HCT116 (cell line): Measurements from ENCODE around the gene NPAS4. TPM values are rescaled to one million over a fixed set of nuclear protein-coding genes. Genes with fewer than 3 reads are reported as not detected.
A peak's percentile ranks its signal among the peaks of the same experiment; 100 is the strongest.

Experiments used
- ATAC-seq: fragments of 200-7000 bp; cut with Tn5 transposase; 2 replicates; pipeline ENCODE4 v1.9.1; 2020; ENCODE audit warnings: mild to moderate bottlenecking, moderate library complexity
- BruUV-seq: library from RNA; stranded (reverse); fragments of 400-500 nt; replicated peaks from 2 replicates; lab custom pipeline; 2021; lab: Mats Ljungman, UMichigan
- CTCF ChIA-PET: fragments of 300-600 bp; sonication (Branson Sonifier 250); formaldehyde crosslinking; loops from one replicate; lab custom pipeline; 2021; ENCODE audit warnings: antibody characterized with exemption; lab: Charles Lee
- POLR2A ChIA-PET: fragments of 300-600, 350-600 bp; sonication (Branson Sonifier 250); formaldehyde crosslinking; loops from one replicate; lab custom pipeline; 2021; ENCODE audit warnings: antibody characterized with exemption; lab: Charles Lee
- RAD21 ChIA-PET, 2 experiments: fragments of 300-600 bp; sonication (Branson Sonifier 250); formaldehyde crosslinking; loops; one replicate each; lab custom pipeline; 2023; ENCODE audit warnings: low total read pairs in 2 of 2; ENCODE audit not compliant: uncharacterized antibody in 2 of 2, unreplicated experiment in 2 of 2, low non-redundant PET in 1 of 2; lab: Charles Lee
- DNase-seq: peaks from one replicate; pipeline ENCODE4 v3.0.0-alpha.2; 2010; ENCODE audit warnings: low read depth, low spot score
- H2AFZ ChIP-seq: fragments of 200-600 bp; shearing (Covaris generic), sonication (generic); 2 replicates; pipeline ENCODE4 v1.6.1; 2017; ENCODE audit warnings: low read depth, mixed run types, mixed read lengths, antibody characterized with exemption, low read length; ENCODE audit not compliant: poor library complexity, severe bottlenecking
- H3K27ac ChIP-seq: 2 replicates; pipeline ENCODE4 v1.5.1; 2012; ENCODE audit warnings: low read depth, low read length
- H3K27me3 ChIP-seq: fragments of 200-600 bp; sonication (generic); 2 replicates; pipeline ENCODE4 v1.6.1; 2016; ENCODE audit warnings: mixed run types, low read length, mixed read lengths; ENCODE audit not compliant: insufficient read depth
- H3K36me3 ChIP-seq, 2 experiments: fragments of 200-500 bp in 1 of 2; fragments of 200-600 bp in 1 of 2; sonication (Bioruptor generic) in 1 of 2; sonication (generic) in 1 of 2; 2 replicates each; pipeline versions ENCODE4 v1.5.1 to v1.6.1; 2014 to 2016; ENCODE audit warnings: low read length in 2 of 2, inconsistent platforms in 1 of 2, mixed read lengths in 1 of 2, mixed run types in 1 of 2; ENCODE audit not compliant: insufficient read depth in 2 of 2, control insufficient read depth in 1 of 2
- H3K4me1 ChIP-seq, 2 experiments: fragments of 200-600 bp in 1 of 2; sonication (generic) in 1 of 2; 2 replicates each; pipeline versions ENCODE4 v1.5.1 to v1.6.1; 2012 to 2017; ENCODE audit warnings: low read length in 2 of 2, inconsistent platforms in 1 of 2, mild to moderate bottlenecking in 1 of 2, mixed read lengths in 1 of 2, mixed run types in 1 of 2, moderate library complexity in 1 of 2; ENCODE audit not compliant: insufficient read depth in 2 of 2, control insufficient read depth in 1 of 2
- H3K4me2 ChIP-seq: fragments of 200-600 bp; sonication (generic); 2 replicates; pipeline ENCODE4 v1.6.1; 2017; ENCODE audit warnings: mixed run types, low read length, mixed read lengths
- H3K4me3 ChIP-seq, 2 experiments: fragments of 200-600 bp in 1 of 2; sonication (generic) in 1 of 2; replicated peaks in 1 of 2; 2 replicates each; pipeline ENCODE4 v1.5.1; 2011 to 2016; ENCODE audit warnings: low read length in 2 of 2, control low read depth in 1 of 2, low read depth in 1 of 2, mild to moderate bottlenecking in 1 of 2, mixed read lengths in 1 of 2, mixed run types in 1 of 2
- H3K79me2 ChIP-seq: fragments of 200-600 bp; sonication (generic); 2 replicates; pipeline ENCODE4 v1.6.1; 2017; ENCODE audit warnings: mild to moderate bottlenecking, mixed run types, low read length, moderate library complexity, mixed read lengths; ENCODE audit not compliant: insufficient read depth
- H3K9ac ChIP-seq: fragments of 200-600 bp; sonication (generic); 2 replicates; pipeline ENCODE4 v1.6.1; 2016; ENCODE audit warnings: low read length, mixed read lengths
- H3K9me2 ChIP-seq: fragments of 200-600 bp; sonication (generic), shearing (Covaris generic); 2 replicates; pipeline ENCODE4 v1.6.1; 2017; ENCODE audit warnings: mixed run types, mild to moderate bottlenecking, moderate library complexity; ENCODE audit not compliant: insufficient read depth
- H3K9me3 ChIP-seq, 2 experiments: fragments of 200-500 bp in 1 of 2; fragments of 200-600 bp in 1 of 2; sonication (Bioruptor generic) in 1 of 2; sonication (generic) in 1 of 2; 2 replicates each; pipeline ENCODE4 v1.6.1; 2014 to 2017; ENCODE audit warnings: low read length in 2 of 2, mixed read lengths in 2 of 2, inconsistent platforms in 1 of 2, low read depth in 1 of 2, mild to moderate bottlenecking in 1 of 2, mixed run types in 1 of 2, moderate library complexity in 1 of 2; ENCODE audit not compliant: control insufficient read depth in 1 of 2, insufficient read depth in 1 of 2
- H4K20me1 ChIP-seq: fragments of 200-600 bp; sonication (generic), shearing (Covaris generic); 2 replicates; pipeline ENCODE4 v1.6.1; 2017; ENCODE audit warnings: mixed run types, mild to moderate bottlenecking, moderate library complexity; ENCODE audit not compliant: insufficient read depth
- ATF3 ChIP-seq: IDR thresholded peaks from 2 replicates; pipeline ENCODE4 v1.6.1; 2012
- CBX3 ChIP-seq: IDR thresholded peaks from 2 replicates; pipeline ENCODE4 v1.6.1; 2012; ENCODE audit warnings: low read depth
- CEBPB ChIP-seq: IDR thresholded peaks from 2 replicates; pipeline ENCODE4 v1.6.1; 2012; ENCODE audit warnings: low read depth
- EGR1 ChIP-seq: IDR thresholded peaks from 2 replicates; pipeline ENCODE4 v1.6.1; 2012; ENCODE audit warnings: low read depth
- ELF1 ChIP-seq: IDR thresholded peaks from 2 replicates; pipeline ENCODE4 v1.6.1; 2012; ENCODE audit warnings: low read depth, borderline replicate concordance
- EZH2 ChIP-seq: fragments of 200-600 bp; sonication (generic); IDR thresholded peaks from 2 replicates; pipeline ENCODE4 v1.6.1; 2017; ENCODE audit warnings: antibody characterized with exemption, mixed run types
- FOSL1 ChIP-seq: IDR thresholded peaks from 2 replicates; pipeline ENCODE4 v1.6.1; 2012; ENCODE audit warnings: low read depth
- JUND ChIP-seq: IDR thresholded peaks from 2 replicates; pipeline ENCODE4 v1.6.1; 2012
- MAX ChIP-seq: IDR thresholded peaks from 2 replicates; pipeline ENCODE4 v1.6.1; 2012
- POLR2AphosphoS5 ChIP-seq: IDR thresholded peaks from 2 replicates; pipeline ENCODE4 v1.6.1; 2011; ENCODE audit warnings: mild to moderate bottlenecking, low read depth, low read length, moderate library complexity
- RAD21 ChIP-seq: IDR thresholded peaks from 2 replicates; pipeline ENCODE4 v1.6.1; 2012; ENCODE audit warnings: low read depth, mild to moderate bottlenecking
- SIN3A ChIP-seq: IDR thresholded peaks from 2 replicates; pipeline ENCODE4 v1.6.1; 2012; ENCODE audit warnings: low read depth
- SP1 ChIP-seq: IDR thresholded peaks from 2 replicates; pipeline ENCODE4 v1.6.1; 2012; ENCODE audit warnings: low read depth
- SRF ChIP-seq: IDR thresholded peaks from 2 replicates; pipeline ENCODE4 v1.6.1; 2012; ENCODE audit warnings: low read depth
- TCF7L2 ChIP-seq: IDR thresholded peaks from 2 replicates; pipeline ENCODE4 v1.7.0; 2011; ENCODE audit warnings: borderline replicate concordance, inconsistent platforms; ENCODE audit not compliant: insufficient read depth, insufficient read length; ENCODE audit errors: extremely low read depth
- YY1 ChIP-seq: IDR thresholded peaks from 2 replicates; pipeline ENCODE4 v1.6.1; 2011; ENCODE audit warnings: low read length, low read depth, moderate library complexity, mild to moderate bottlenecking; ENCODE audit not compliant: insufficient replicate concordance; ENCODE audit errors: extremely low read depth
- ZFX ChIP-seq: fragments of 450-650 bp; IDR thresholded peaks from 2 replicates; pipeline ENCODE4 v1.6.1; 2017
- ZNF274 ChIP-seq: fragments of 200-500 bp; sonication (Bioruptor generic); IDR thresholded peaks from 2 replicates; pipeline ENCODE4 v1.6.1; 2014; ENCODE audit warnings: mild to moderate bottlenecking, low read depth, low read length, inconsistent platforms
- intact Hi-C: fragments of 100-400 bp; cut with micrococcal nuclease; formaldehyde crosslinking; loops from 2 replicates; pipeline ENCODE4 v1.10.0; 2022
- total RNA-seq: library from RNA; stranded (reverse); gene quantifications from one replicate; pipeline ENCODE4 v1.2.1, GENCODE V29; 2021; ENCODE audit not compliant: unreplicated experiment
- TF ChIP-seq, protein P1 (sequence below): IDR thresholded peaks from 2 replicates; pipeline ENCODE4 v1.6.1; 2011; ENCODE audit warnings: mild to moderate bottlenecking, low read length, moderate library complexity; ENCODE audit not compliant: insufficient replicate concordance; ENCODE audit errors: extremely low read depth

The NPAS4 gene
- total RNA-seq, 1 experiment from 2014 or later, result not detected

DNA sequence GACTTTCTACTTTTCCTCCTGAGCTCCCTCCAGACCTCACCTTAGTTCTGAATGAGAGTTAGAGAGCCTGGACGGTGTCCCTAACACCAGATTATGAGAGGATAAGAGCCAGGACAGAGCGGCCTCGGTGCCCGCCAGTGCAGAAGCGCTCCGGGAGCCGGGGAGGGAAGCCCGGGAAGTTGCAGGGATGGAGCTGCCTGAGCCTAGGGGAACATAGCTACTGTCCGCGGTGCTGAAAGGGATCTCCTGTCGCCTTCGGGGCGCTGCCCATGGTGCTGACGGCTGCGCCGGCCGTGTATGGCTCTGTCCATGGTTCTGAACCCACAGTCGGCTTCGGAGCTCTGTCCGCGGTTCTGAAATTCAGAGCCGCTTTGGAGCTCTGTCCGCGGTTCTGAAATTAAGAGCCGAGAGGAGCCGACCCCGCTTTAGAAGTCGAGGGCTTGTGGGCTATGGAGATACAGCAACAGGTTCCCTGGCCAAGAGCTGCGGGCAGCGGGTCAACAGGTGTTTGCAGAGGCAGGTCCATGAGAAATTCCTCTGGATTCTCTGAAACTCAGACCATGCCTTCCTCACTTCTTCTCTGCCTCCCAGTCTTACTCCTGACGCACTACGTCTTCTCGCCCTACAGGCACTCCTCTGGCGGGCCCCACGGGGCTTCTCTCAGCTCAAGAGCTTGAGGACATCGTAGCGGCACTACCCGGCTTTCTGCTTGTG is 814 bp downstream of the NPAS4 start (continued):
- TF ChIP-seq, protein P1, sequence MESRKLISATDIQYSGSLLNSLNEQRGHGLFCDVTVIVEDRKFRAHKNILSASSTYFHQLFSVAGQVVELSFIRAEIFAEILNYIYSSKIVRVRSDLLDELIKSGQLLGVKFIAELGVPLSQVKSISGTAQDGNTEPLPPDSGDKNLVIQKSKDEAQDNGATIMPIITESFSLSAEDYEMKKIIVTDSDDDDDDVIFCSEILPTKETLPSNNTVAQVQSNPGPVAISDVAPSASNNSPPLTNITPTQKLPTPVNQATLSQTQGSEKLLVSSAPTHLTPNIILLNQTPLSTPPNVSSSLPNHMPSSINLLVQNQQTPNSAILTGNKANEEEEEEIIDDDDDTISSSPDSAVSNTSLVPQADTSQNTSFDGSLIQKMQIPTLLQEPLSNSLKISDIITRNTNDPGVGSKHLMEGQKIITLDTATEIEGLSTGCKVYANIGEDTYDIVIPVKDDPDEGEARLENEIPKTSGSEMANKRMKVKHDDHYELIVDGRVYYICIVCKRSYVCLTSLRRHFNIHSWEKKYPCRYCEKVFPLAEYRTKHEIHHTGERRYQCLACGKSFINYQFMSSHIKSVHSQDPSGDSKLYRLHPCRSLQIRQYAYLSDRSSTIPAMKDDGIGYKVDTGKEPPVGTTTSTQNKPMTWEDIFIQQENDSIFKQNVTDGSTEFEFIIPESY, result peak; percentile 70
- no peak for TF ChIP-seq ELF1
- no peak for TF ChIP-seq JUND
- TF ChIP-seq ATF3, result no peak

- ATAC-seq (no peak), DNase-seq (no peak)
- ChIA-PET CTCF (no interaction called here), RAD21 (no interaction called here), POLR2A (no interaction called here)
- H2AFZ ChIP-seq, result no peak overlapping the region
- H3K36me3 ChIP-seq, result no peaks in the 10 kb centered on the region
- H3K27me3 ChIP-seq, result peaks cover 19% of the 10 kb centered on the region; the same call in 1 of the 2 replicates
- H3K4me2 ChIP-seq, result no peak overlapping the region
- no peaks in the 10 kb centered on the region for H3K79me2 ChIP-seq
- intact Hi-C loops, result no loop called here
- H3K9me3 ChIP-seq, result no peaks in the 10 kb centered on the region
- no peak overlapping the region for H3K27ac ChIP-seq
- no peaks in the 10 kb centered on the region for H4K20me1 ChIP-seq
- H3K9me2 ChIP-seq, result no peaks in the 10 kb centered on the region
- no TSS peak for BruUV-seq
- TF ChIP-seq RAD21 (no peak), EZH2 (no peak), EGR1 (no peak), SP1 (no peak), CEBPB (no peak), CBX3 (no peak), MAX (no peak), YY1 (no peak), ATF3 (no peak), SIN3A (no peak), ZFX (no peak), ELF1 (no peak), JUND (no peak), POLR2AphosphoS5 (no peak), FOSL1 (no peak), TCF7L2 (no peak), SRF (no peak), ZNF274 (no peak)
- TF ChIP-seq, protein P1, result no peak
- no peak overlapping the region for H3K4me3 ChIP-seq
- no peaks in the 10 kb centered on the region; a peak in 1 of 4 replicates for H3K4me1 ChIP-seq
- no peak overlapping the region for H3K9ac ChIP-seq
Measured at GRCh38 chr11:66426314-66426713, 5.5 kb downstream of the NPAS4 start.
